Mucosa of descending colon (tissue), 3 donors: ENCODE measurements around the gene BZW1. TPM values are rescaled to one million over a fixed set of nuclear protein-coding genes. Genes with fewer than 3 reads are reported as not detected.

Experiments used
- ATAC-seq: fragments of 200-7000 bp; cut with Tn5 transposase; one replicate; pipeline ENCODE4 v1.9.1; 2020; ENCODE audit warnings: mild to moderate bottlenecking, moderate library complexity
- DNase-seq, 3 donors: peaks; one replicate each; pipeline ENCODE4 v3.0.0-alpha.2; 2020
- H3K36me3 ChIP-seq: fragments of 200-600 bp; one replicate; pipeline ENCODE4 v1.8.0; 2021; ENCODE audit warnings: low read depth, mild to moderate bottlenecking
- H3K4me1 ChIP-seq: fragments of 200-600 bp; one replicate; pipeline ENCODE4 v1.8.0; 2021; ENCODE audit warnings: low read depth, mild to moderate bottlenecking
- H3K4me3 ChIP-seq: fragments of 200-600 bp; one replicate; pipeline ENCODE4 v1.8.0; 2021; ENCODE audit warnings: mild to moderate bottlenecking
- H3K9me3 ChIP-seq: fragments of 200-600 bp; one replicate; pipeline ENCODE4 v1.8.0; 2021; ENCODE audit warnings: mild to moderate bottlenecking
- intact Hi-C, 2 donors: fragments of 100-400 bp; cut with DNase I in 1 of 2; cut with micrococcal nuclease in 1 of 2; formaldehyde crosslinking; loops; one replicate each; pipeline versions ENCODE4 v1.11.0 to v1.11.1; 2022; cut with DNase I, micrococcal nuclease
- total RNA-seq, 3 donors: library from RNA; stranded (reverse); fragmentation: NEBNext Ultra II Directional in 2 of 3; extraction: Animal tissue kit (Norgen Biotek cat#: 25700) in 2 of 3; gene quantifications; one replicate each; pipeline versions ENCODE4 v1.2.1 to v1.2.4, GENCODE V29; 2021 to 2023
- TF ChIP-seq, protein P1 (sequence below): fragments of 200-600 bp; IDR thresholded peaks from one replicate; pipeline ENCODE4 v1.8.0; 2022; ENCODE audit warnings: antibody characterized with exemption, mild to moderate bottlenecking
- donor health status: DM: no; HTN: no; CAD: no; lungs with moderate emphysema.
- donor health status: DM: no; HTN: no; CAD: no.
- donor health status: DM: no; HTN: yes; CAD: no.

Gene BZW1
- total RNA-seq, 3 donors from 2014 or later: 137 to 235 (median 174) TPM

- Histone ChIP-seq H3K4me1 (peaks cover 11% of the 10 kb centered on the region), H3K36me3 (peaks cover 32% of the 10 kb centered on the region), H3K4me3 (no peak overlapping the region), H3K9me3 (no peaks in the 10 kb centered on the region)
- ATAC-seq: no peak
- peak in 1 of 3 donors; percentile 27 for DNase-seq
- intact Hi-C loops: no loop called here
- TF ChIP-seq, protein P1, sequence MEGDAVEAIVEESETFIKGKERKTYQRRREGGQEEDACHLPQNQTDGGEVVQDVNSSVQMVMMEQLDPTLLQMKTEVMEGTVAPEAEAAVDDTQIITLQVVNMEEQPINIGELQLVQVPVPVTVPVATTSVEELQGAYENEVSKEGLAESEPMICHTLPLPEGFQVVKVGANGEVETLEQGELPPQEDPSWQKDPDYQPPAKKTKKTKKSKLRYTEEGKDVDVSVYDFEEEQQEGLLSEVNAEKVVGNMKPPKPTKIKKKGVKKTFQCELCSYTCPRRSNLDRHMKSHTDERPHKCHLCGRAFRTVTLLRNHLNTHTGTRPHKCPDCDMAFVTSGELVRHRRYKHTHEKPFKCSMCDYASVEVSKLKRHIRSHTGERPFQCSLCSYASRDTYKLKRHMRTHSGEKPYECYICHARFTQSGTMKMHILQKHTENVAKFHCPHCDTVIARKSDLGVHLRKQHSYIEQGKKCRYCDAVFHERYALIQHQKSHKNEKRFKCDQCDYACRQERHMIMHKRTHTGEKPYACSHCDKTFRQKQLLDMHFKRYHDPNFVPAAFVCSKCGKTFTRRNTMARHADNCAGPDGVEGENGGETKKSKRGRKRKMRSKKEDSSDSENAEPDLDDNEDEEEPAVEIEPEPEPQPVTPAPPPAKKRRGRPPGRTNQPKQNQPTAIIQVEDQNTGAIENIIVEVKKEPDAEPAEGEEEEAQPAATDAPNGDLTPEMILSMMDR: no peak
Measured at GRCh38 chr2:200860092-200860795, 48.5 kb downstream of the BZW1 start.

GRCh38 chr2:200861617-200862155, 50.0 kb downstream of the BZW1 start:
- Histone ChIP-seq H3K36me3 (peaks cover 17% of the 10 kb centered on the region), H3K4me1 (peaks cover 11% of the 10 kb centered on the region), H3K4me3 (no peak overlapping the region), H3K9me3 (no peaks in the 10 kb centered on the region)
- DNase-seq: no peak
- intact Hi-C loops: no loop called here
- TF ChIP-seq, protein P1: no peak
- no peak for ATAC-seq

DNA sequence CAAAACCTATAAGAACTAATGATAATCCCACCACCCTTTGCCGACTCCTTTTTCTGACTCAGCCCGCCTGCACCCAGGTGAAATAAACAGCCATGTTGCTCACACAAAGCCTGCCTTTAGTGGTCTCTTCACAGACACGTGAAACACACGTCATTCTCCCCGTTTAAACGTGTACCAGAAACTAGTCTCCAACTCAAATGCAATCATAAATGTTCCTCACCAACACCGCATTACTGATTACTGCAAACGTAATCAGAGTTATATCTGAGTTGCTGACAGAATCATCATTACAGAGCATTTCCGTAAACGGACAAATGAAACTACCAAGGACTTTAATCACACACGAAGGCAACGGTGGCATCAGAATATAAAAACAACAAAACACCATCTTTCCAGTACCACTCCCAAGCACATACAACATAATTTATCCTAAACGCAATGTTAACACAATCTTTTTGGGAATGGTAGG, 50.9 kb downstream of the BZW1 start:
- intact Hi-C loops: no loop called here
- ATAC-seq: peak; percentile 4
- H3K36me3 ChIP-seq: peaks cover 10% of the 10 kb centered on the region
- no peaks in the 10 kb centered on the region for H3K9me3 ChIP-seq
- TF ChIP-seq, protein P1: no peak
- peaks cover 11% of the 10 kb centered on the region for H3K4me1 ChIP-seq
- peak overlapping the region; percentile 89 for H3K4me3 ChIP-seq
- peak in 2 of 3 donors; percentile 41 to 51 for DNase-seq

DNA sequence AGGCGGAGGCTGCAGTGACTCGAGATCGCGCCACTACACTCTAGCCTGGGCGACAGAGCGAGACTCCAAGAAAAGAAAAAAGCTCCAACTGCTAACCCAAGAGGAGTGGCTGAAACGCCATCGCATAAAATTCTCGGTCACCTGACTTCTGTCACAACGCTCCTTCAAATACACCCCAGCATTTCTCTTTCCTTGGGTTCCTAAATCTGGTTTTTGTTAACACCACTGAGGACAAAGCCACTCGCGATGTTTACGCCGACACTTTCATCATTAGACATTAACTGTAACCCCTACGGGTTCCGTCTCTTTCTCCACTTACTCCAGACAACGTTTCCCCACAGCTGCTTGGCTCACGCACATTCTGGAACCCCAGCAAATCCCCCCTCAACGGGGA, 52.1 kb downstream of the BZW1 start:
- peak; percentile 14 for ATAC-seq
- peaks cover 6% of the 10 kb centered on the region for H3K4me1 ChIP-seq
- peak in 1 of 3 donors; percentile 51 for DNase-seq
- H3K36me3 ChIP-seq: no peaks in the 10 kb centered on the region
- intact Hi-C loops: no loop called here
- peak overlapping the region; percentile 89 for H3K4me3 ChIP-seq
- TF ChIP-seq, protein P1: no peak
- no peaks in the 10 kb centered on the region for H3K9me3 ChIP-seq

DNA sequence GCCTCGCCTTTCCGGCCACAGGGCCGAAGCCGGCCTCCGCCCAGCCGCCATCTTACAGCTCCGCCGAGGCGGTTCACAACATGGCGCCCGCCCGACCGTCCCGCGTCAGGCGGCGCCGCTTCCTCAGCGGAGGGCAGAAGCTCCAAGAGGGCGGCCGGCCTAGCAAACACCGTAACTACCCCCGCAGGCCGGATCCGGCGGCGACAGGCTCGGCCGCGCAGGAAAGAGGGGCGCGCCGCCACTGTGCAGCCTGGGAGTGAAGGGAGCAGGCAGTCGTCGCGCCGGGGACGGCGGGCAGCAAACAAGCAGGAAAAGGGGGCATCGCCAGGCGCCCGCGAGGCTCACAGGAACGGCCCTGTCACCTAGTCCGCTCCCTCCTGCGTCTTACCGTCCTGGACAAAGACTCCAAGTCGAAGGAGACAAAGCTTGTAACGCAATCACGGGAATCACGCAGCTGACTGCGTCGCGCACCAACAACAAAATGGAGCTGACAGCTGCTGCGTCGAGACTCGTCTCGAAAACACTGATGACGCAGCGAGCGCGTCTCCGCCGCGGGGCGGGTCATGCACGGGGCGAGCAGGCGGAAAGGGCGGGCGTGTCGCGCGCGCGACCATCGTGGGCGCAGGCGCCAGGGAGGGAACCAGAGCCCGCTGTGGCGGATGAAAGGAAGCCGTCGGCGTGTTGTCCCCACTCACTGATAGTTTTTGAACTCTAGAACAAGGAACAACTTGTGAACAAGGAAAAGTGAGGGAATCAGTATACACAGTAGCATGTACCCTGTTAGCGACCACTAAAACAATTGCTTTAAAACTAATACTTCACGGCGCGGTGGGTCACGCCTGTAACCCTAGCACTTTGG, 52.7 kb downstream of the BZW1 start, which contains the start of gene CLK1:
TSS of gene CLK1 (minus strand) at position 483 of the 859 bp plus-strand sequence. CDS start 2,796 bp downstream, outside the sequence.
- Histone ChIP-seq H3K36me3 (no peaks in the 10 kb centered on the region), H3K4me1 (peaks cover 6% of the 10 kb centered on the region), H3K9me3 (no peaks in the 10 kb centered on the region), H3K4me3 (peak within 1 kb of the TSS; percentile 89)
- intact Hi-C loops: no loop called here
- TF ChIP-seq, protein P1: no peak
- peak; percentile 93 for ATAC-seq
- DNase-seq: peak; percentile 98
